Stimulated activated CD4-positive, alpha-beta T cell treated with anti-CD3 and anti-CD28 coated beads, TNF-alpha, amount 100 ng/mL, for 48 hours (primary cell): Measurements from ENCODE around the gene CA9.

Source experiments
- DNase-seq, 3 donors: peaks; one replicate each; pipeline ENCODE4 v3.0.0-alpha.2; 2020; ENCODE audit warnings: low read depth in 3 of 3

The CA9 gene

DNA sequence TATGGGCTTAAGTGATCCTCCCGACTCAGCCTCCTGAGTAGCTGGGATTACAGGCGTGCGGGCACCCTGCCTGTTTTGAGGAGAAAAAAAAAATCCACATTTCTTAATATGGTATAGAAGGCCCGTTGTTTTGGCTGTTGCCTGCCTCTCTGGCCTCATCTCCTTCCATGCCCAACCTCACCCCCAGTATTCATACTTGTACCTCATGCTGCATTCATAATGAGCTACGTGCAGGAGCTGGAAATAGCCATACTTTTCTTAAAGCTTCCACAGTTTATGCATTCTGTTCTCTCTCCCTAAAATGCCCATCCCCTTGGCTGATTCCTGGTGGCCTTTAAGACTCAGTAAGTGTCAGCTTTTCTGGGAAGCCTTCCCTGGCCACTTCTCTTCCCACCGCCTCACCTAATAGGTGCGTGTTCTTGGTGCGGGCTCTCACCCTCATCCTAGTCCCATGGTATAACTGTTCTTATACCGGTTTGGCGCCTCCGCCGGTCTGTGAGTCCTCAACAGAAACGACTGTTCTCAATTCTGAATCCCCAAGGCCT is 18.1 kb downstream of the CA9 start:
- DNase-seq: no peak

DNA sequence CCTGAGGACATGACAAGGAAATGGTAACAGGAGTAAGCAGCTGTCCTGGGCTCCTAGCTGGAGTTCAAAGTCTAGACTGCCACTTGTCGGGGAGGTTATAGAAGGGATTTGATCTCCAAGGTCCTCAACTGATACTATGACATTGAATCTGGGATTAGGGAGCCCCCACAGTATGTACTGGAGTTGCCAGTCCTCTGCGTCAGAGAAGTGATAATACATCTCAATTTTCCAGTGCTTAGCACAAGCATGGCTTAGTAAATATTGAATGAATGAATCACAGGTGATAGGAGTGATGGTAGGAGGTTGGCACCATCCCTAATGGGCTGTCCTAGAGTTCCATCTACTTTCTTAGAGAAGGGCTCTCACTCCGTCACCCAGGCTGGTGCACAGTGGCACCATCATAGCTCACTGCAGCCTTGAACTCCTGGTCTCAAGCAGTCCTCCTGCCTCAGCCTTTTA is 22.2 kb downstream of the CA9 start:
- no peak for DNase-seq

- DNase-seq: peak; percentile 23 to 40 (median 26)
Observed at GRCh38 chr9:35696520-35697215, 22.9 kb downstream of the CA9 start.

- no peak for DNase-seq
Observed at GRCh38 chr9:35697486-35697885, 23.8 kb downstream of the CA9 start.

DNA sequence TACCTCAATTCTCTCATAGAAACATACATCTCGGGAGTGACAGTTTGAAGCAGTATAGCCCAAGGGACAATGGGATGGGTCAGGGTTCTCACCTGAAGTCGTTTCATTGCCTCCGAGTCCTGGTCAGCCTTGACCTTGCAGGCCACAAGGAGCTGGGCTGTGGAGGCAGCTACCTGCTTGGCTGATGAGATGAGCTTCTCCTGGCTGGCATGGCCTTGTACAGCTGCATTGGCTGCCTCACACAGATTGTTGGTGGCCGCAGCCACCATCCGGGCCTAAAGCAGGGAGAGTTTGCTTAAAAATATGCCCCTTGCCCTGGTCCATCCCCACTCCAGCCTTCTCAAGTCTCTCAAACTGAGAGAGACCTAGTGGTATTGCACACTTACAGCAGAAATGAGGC is 24.5 kb downstream of the CA9 start:
- no peak for DNase-seq

DNA sequence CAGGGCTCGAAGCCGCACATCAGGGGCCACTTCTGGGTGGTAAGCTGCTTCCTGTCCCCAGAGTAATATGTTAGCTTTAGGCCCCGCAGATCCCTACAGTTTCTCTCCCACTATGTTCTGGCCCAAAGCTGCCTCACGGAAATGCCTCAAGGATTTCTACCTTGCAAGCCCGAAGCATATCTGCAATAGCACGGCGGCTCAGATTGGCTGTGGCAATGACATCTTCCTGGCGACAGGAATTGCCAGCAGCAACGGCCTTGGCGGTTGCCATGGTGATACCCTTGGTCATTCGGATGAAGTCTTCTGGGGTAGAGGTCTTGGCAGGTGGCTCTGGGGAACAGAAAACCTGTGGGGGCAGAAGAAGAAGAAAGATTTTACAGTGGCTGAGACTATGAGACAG is 26.3 kb downstream of the CA9 start:
- DNase-seq: no peak

DNA sequence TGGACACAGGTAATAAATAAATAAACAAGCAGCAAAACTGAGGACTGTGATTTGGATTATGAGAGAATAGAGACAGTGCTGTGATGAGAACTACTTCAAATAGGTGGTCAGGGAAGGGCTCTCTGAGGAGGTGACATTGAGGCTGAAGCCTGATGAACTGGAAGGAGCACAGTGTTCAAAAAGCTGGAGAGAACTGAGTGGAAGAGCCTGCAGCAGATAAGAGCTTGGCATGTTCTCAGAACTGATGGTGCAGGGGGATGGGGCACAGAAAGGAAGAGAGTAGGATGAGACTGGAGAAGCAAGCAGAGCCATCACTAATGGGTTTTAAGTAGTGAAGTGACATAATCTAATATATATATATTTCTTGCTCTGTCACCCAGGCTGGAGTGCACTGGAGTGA is 27.2 kb downstream of the CA9 start:
- DNase-seq: no peak

DNA sequence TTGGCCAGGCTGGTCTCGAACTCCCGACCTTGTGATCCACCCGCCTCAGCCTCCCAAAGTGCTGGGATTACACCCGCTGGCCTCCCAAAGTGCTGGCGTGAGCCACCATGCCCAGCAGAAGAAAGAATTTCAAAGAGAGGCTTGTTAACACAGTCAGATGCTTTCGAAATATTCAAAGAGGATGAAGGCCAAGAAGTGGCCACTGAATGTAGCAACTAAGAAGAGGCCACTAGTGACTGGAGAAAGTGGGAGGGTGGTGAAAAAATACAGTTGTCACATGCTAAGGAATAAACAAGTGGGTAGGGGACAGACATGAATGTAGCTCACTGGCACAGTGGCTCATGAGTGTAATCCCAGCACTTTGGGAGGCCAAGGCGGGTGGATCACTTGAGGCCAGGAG is 29.0 kb downstream of the CA9 start:
- no peak for DNase-seq

- DNase-seq: no peak
Observed at GRCh38 chr9:35703906-35704672, 30.4 kb downstream of the CA9 start.

- no peak for DNase-seq
Observed at GRCh38 chr9:35705372-35705771, 31.6 kb downstream of the CA9 start.

- DNase-seq: no peak
Observed at GRCh38 chr9:35705836-35706430, 32.2 kb downstream of the CA9 start.

DNA sequence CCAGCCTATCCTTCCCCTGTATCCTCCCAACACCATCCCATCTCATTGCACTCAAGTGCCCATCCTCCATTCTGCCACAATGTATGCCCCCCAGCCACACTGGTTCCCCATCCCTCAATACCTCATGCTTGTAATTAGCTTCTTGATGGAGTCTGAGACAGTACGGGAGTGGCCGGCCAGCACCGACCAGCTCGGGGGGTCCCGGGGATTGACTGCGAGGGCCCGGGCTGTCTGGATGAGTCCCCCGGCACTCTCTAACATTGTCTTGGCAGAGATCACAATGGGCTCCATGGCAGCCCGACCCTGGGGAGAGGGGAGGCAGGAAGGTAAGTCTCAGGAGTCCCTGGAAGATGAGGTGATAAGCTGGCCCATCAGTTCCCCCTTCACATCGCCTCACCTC is 33.2 kb downstream of the CA9 start:
- no peak for DNase-seq

DNA sequence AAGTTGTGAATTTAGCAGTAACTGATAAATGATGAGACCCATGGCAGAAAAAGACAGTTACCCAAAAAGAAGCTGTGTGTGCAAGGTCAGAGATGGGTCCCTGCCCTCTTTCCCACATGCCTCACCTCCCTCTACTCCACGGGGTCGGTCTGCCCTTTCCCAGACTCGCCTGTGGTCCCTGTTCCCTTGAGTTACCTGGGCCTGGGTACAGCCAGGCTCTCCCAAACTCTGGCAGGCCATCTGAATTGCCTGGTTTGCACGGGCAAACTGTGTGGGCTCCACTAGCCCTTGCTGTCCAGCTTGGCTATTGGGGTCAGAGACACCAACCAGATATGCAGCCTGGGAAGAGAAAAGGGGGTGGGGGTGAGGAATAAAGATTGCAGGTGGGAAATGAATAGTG is 34.4 kb downstream of the CA9 start:
- DNase-seq: no peak

GRCh38 chr9:35710818-35711500 is 37.2 kb downstream of the CA9 start:
- DNase-seq: no peak

DNA sequence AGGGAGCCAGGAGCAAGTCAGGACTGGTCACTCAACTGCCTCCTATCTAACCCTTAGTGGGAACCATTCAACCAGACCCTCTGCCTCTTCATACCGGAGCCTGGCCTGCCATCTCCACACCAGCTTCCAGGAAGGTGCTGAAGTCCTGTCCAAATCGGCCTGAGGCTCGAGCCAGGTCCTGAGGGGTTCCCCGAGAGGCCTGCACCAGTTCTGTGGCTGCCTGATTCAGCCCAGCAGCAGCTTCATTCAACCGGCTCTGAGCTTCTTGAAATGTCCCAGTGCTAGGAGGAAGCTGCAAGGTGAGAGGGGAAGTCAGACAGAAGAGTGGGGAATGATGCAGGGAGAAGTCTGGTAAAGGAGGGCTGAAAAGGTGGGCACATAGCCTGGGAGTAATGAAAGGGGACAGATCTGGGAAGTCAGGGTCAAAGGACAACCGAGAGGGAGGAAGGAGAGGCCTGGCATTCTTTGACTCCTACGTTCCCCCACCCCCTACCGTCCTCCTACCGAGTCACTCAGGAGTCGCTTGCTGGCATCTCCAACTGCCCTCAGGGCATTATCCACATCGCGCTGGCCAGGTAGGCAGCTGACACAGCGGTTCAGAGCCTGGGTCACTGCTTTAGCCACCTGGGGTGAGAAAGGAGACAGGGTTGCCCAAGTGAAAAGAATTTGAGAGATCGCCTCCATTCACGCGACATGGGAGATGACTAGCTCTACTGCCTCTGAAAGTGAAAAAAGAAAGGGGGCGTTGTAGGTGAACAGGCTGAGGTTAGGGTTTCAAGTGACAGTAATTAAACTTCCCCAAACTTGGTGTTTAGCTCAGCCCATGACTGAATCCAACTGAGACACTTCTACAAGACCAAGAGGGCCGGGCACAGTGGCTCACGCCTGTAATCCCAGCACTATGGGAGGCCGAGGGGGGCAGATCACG is 38.0 kb downstream of the CA9 start:
- no peak for DNase-seq

DNA sequence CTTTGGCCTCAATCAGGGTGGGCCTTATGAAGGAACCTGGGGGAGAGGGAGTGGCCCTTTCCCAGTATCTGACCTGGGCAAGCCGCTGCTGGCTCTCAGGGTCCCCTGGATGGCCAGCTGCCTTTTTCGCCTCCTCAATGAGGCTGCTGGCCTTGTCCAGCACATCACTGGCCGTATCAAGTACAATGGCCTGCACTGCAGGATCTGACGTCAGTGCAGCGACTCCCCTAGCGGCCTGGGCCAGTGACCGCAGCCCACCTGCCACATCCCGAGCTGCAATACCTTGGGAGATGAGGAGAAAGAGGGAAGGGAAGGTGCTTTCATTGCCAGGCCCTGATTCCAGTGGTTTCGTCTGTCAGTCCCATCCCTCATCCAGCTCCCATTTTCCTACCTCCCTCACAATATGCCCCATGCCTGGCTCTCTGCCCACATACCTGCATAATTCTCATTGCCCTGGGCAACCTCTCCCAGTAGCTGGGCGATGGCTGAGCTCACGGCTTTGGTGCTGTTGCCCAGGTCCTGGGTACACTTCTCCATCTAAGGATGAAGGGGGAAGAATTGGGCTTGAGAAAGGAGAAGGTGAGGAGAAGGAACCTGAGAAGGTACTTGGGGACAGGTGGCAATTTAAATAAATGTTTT is 39.2 kb downstream of the CA9 start:
- no peak for DNase-seq

GRCh38 chr9:35713578-35713977 is 39.9 kb downstream of the CA9 start:
- DNase-seq: no peak

DNA sequence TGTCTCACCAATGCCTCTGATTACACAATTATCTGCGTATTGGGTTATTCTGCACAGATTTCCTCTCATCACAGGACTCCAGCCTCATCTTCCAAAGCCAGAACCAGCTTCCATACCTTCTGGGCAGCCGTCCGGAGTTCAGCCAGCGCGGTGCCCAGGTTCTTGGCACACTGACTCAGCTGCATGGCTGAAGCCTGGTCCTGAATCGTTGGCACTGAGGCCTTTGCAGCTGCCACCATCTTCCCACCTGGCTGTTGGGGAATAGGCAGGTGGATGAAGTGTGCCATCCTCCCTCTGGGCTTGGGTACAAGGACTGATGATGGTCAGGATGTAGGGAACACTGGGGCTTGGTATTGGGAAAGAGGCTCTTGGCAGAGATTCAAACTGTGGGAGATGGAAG is 40.4 kb downstream of the CA9 start:
- no peak for DNase-seq

DNA sequence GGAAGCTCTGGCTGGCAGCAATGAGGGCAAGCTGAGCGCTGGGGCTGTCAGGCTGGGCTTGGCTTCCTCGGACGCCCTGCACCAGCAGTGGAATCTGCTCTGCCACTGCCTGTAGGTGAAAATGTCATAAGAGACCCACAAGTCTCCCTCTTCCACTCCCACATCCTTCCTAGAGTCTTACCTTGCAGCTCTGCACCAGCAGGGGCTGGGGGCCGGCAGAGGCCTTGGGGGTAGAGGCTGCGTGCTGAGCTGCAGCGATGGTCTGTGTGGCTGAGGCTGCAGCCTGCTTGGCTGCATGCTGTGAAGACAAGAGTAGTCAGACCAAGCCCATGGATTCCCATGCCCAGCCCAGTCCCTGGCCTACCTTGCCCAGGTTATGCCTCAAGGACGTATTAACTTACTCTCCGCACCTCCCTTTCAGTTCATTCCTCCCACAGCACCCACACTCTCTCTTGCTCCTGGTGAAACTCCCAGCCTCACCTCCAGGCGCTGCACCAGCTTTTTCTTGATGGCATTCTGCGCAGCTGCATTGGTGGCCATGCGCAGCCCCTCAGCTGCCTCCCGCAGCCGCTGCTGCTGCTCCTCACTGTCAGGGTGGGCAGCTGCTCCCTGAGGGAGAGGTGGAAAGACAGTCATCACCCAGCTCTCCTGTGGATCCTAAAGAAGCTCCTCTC is 41.0 kb downstream of the CA9 start:
- no peak for DNase-seq

GRCh38 chr9:35716230-35716629 is 42.5 kb downstream of the CA9 start:
- DNase-seq: no peak
